Ovary (tissue), 9 donors: Measurements from ENCODE around the gene TNFRSF1B. TPM values are rescaled to one million over a fixed set of nuclear protein-coding genes. Genes with fewer than 3 reads are reported as not detected.

Source experiments
- DNase-seq, 5 donors: peaks; one replicate each; pipeline ENCODE4 v3.0.0-alpha.2; 2019 to 2020
- H3K27ac ChIP-seq, 2 donors: fragments of 200-600 bp; one replicate each; pipeline versions ENCODE4 v1.5.1 to v1.8.0; 2019 to 2022
- H3K27me3 ChIP-seq: fragments of 200-600 bp; one replicate; pipeline ENCODE4 v1.8.0; 2022
- H3K36me3 ChIP-seq: fragments of 200-600 bp; sonication (generic); one replicate; pipeline ENCODE4 v1.5.1; 2019
- H3K4me1 ChIP-seq: one replicate; pipeline ENCODE4 v1.8.1; 2013; ENCODE audit warnings: mild to moderate bottlenecking, moderate library complexity; ENCODE audit not compliant: insufficient read depth
- H3K4me3 ChIP-seq: fragments of 200-600 bp; sonication (generic); one replicate; pipeline ENCODE4 v1.5.1; 2017
- H3K9me3 ChIP-seq, 2 donors: fragments of 200-600 bp in 1 of 2; sonication (generic) in 1 of 2; one replicate each; pipeline versions ENCODE4 v1.5.1 to v1.8.1; 2013 to 2019; ENCODE audit warnings: mild to moderate bottlenecking in 1 of 2, moderate library complexity in 1 of 2
- EP300 ChIP-seq: sonication (generic); formaldehyde crosslinking; IDR thresholded peaks from one replicate; pipeline ENCODE4 v1.6.1; 2017; ENCODE audit warnings: antibody characterized with exemption
- POLR2A ChIP-seq: fragments of 450-650 bp; IDR thresholded peaks from one replicate; pipeline ENCODE4 v1.6.1; 2017; ENCODE audit warnings: antibody characterized with exemption, mild to moderate bottlenecking, moderate library complexity
- WGBS, 3 donors: extraction: QIAGEN DNeasy Blood & Tissue Kit in 1 of 3; methylation state at CpG; one replicate each; pipeline versions ENCODE4 v1.1.5 to v1.1.7; 2013 to 2017; 5-methylcytosine and 5-hydroxymethylcytosine counted together
- intact Hi-C, 4 donors: fragments of 100-400 bp; cut with DNase I; formaldehyde crosslinking; loops; one replicate each; pipeline versions ENCODE4 v1.11.0 to v1.15.1; 2022 to 2023
- polyA plus RNA-seq, 2 donors: library from polyadenylated mRNA; stranded (reverse); fragments of 200-250 nt in 1 of 2; fragments of 350-450 nt in 1 of 2; fragmentation: Illumina TruSeq in 1 of 2; extraction: RNeasy Lipid Tissue Mini Kit (QIAGEN cat#74804) in 1 of 2; gene quantifications; one replicate each; pipeline ENCODE4 v1.2.3, GENCODE V29; 2013 to 2014
- total RNA-seq, 7 donors: library from RNA; depleted of rRNA in 2 of 7; stranded (reverse); fragments of >200 nt in 2 of 7; fragmentation: NEBNext Ultra II Directional in 3 of 7; extraction: Animal tissue kit (Norgen Biotek cat#: 25700) in 3 of 7; gene quantifications; one replicate each; pipeline versions ENCODE4 v1.1.0 to v1.2.4, GENCODE V29; 2016 to 2023
- TF ChIP-seq, protein P1 (sequence below), 3 donors: fragments of 450-650 bp in 2 of 3; fragments of 200-600 bp in 1 of 3; IDR thresholded peaks; one replicate each; pipeline versions ENCODE4 v1.5.1 to v1.8.0; 2016 to 2022; ENCODE audit warnings: antibody characterized with exemption in 3 of 3, mild to moderate bottlenecking in 1 of 3
- donor health status: DM: no; HTN: no; CAD: no; lungs with moderate emphysema.
- donor health status: DM: no; HTN: no; CAD: no.
- donor health status: Bipolar disorder and iron deficiency.
- donor health status: DM: yes; HTN: yes; CAD: no.
- donor health status: DM: no; HTN: no; CAD: no.
- donor health status: DM: yes; HTN: yes; CAD: no.

The TNFRSF1B gene
- total and polyA plus RNA-seq, 9 donors: 10.3 to 27.6 (median 18.7) TPM

DNA sequence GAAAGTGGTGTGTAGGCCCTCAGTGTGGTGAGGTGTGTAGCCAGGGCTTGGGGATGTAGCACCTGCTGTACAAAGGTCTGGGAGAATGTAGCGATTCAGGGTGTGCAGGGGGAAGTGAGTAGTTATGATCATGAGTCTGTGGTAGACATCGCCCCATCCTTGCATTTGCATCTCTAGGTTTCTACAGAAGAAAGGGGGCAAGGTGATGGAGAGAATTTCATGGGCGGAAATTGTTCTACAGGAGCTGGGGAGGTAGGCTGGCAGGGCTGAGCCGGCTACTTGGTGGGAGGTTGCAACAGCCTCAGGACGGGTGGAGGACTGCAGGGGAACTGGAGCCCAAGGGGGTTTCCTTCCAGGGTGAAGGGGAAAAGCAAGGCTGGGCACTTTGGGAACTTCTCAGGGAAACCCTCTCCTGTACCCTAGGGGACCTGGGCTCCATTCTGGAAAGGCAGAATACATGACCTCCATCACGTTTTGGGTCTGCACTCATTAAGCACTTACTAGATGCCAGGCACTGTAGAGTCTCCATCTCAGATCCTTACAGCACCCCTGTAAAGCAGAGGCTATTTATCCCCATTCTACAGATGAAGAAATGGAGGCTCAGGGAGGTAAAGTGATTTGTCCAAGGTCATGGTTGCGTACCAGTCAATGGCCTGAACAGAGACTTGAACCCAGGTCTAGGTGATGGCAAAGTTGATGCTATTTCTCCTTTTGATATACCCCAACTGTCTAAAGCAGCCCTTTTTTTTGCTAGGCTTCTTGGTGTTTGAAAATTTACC, 14.5 kb upstream of the TNFRSF1B start:
- 89 to 95% (median 92%) methylated on average over 7 of the region's 7 CpGs for whole genome bisulfite sequencing, 3 donors
- intact Hi-C loops: no loop called here
- TF ChIP-seq POLR2A: no peak
- TF ChIP-seq EP300: no peak
- TF ChIP-seq, protein P1, sequence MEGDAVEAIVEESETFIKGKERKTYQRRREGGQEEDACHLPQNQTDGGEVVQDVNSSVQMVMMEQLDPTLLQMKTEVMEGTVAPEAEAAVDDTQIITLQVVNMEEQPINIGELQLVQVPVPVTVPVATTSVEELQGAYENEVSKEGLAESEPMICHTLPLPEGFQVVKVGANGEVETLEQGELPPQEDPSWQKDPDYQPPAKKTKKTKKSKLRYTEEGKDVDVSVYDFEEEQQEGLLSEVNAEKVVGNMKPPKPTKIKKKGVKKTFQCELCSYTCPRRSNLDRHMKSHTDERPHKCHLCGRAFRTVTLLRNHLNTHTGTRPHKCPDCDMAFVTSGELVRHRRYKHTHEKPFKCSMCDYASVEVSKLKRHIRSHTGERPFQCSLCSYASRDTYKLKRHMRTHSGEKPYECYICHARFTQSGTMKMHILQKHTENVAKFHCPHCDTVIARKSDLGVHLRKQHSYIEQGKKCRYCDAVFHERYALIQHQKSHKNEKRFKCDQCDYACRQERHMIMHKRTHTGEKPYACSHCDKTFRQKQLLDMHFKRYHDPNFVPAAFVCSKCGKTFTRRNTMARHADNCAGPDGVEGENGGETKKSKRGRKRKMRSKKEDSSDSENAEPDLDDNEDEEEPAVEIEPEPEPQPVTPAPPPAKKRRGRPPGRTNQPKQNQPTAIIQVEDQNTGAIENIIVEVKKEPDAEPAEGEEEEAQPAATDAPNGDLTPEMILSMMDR (IDR thresholded peaks at IDR 0.05): no peak
- DNase-seq: no peak
- Histone ChIP-seq H3K9me3 (no peaks in the 10 kb centered on the region), H3K36me3 (no peaks in the 10 kb centered on the region), H3K27ac (no peak overlapping the region), H3K4me3 (no peak overlapping the region), H3K4me1 (no peaks in the 10 kb centered on the region), H3K27me3 (no peaks in the 10 kb centered on the region)

GRCh38 chr1:12153181-12153785, 13.5 kb upstream of the TNFRSF1B start:
- no peaks in the 10 kb centered on the region for H3K36me3 ChIP-seq
- no peak overlapping the region for H3K4me3 ChIP-seq
- no peaks in the 10 kb centered on the region for H3K27me3 ChIP-seq
- DNase-seq: no peak
- H3K4me1 ChIP-seq: no peaks in the 10 kb centered on the region
- WGBS, 3 donors: 73 to 74% (median 73%) methylated on average over 13 of the region's 13 CpGs
- intact Hi-C loops: no loop called here
- no peaks in the 10 kb centered on the region for H3K9me3 ChIP-seq
- TF ChIP-seq, protein P1 (IDR thresholded peaks at IDR 0.05): no peak
- no peak for TF ChIP-seq POLR2A
- no peak for TF ChIP-seq EP300
- no peak overlapping the region for H3K27ac ChIP-seq

DNA sequence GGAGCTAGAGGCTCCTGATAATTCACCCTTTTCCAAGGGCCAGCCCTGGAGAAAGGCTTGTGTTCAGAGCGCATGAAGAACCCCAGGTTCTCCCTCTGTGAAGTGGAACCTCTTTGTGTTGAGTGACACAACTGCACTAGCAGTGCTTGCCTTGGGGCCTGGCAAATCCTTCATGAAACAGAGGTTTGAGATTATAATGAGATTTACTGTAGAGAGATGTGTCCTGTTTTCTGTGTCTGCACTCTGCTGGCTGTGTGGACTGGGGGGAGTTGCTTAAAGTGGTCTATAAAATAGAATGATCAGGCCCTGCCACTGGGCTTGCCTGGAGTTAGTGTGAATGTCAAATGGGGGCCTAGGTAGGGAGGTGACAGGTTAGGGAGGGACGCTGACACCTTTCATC, 11.5 kb upstream of the TNFRSF1B start:
- H3K36me3 ChIP-seq: no peaks in the 10 kb centered on the region
- peaks cover 4% of the 10 kb centered on the region for H3K4me1 ChIP-seq
- no peaks in the 10 kb centered on the region for H3K9me3 ChIP-seq
- H3K27ac ChIP-seq: no peak overlapping the region
- intact Hi-C loops: no loop called here
- no peaks in the 10 kb centered on the region for H3K27me3 ChIP-seq
- whole genome bisulfite sequencing, 3 donors: 93 to 100% (median 98%) methylated on average over 2 of the region's 2 CpGs
- no peak for TF ChIP-seq POLR2A
- TF ChIP-seq, protein P1 (IDR thresholded peaks at IDR 0.05): no peak
- TF ChIP-seq EP300: no peak
- DNase-seq: no peak
- H3K4me3 ChIP-seq: no peak overlapping the region

DNA sequence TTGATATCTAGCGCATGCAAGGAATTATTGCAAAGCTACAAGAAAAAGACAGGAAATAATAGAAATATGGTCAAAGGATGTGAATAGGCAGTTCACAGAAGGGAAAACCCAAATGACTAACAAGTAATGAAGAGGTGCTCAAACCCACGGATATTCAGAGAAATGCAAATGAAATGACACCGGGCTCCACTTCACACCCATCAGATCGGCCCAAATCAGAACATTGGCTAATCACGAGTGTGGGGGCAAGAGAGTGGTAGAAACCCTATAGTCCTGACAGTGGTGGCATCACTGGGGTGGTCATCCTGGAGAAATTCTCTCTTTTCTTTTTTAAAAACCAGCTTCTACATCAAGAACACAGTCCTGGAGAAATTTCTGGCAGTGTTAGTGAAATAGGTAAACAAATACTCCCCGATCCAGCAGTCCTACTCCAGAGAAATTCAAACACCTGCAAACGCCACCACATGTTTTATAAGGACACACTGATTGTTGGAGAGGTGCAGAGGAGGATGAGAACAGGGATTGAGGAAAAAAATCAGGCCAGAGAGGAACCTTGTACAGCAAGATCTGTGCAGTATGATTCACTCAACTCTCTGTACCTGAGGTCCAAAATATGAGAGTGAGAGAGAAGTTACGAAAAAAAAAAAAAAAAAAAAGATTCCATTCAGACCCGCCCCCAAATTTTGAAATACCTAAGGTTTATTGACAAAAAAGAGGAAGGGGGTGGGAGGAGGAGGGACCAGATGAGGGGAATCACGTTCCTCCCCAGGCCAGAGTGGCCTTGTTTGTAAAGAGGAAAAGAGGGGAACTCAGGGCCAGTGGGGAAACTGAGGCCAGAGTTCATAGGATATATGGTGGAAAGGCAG, 9.2 kb upstream of the TNFRSF1B start:
- no peak for DNase-seq
- 38 to 59% (median 38%) methylated on average over 10 of the region's 10 CpGs for WGBS, 3 donors
- intact Hi-C loops: no loop called here
- Histone ChIP-seq H3K4me3 (no peak overlapping the region), H3K9me3 (no peaks in the 10 kb centered on the region), H3K4me1 (peaks cover 10% of the 10 kb centered on the region), H3K27me3 (no peaks in the 10 kb centered on the region), H3K36me3 (no peaks in the 10 kb centered on the region), H3K27ac (no peak overlapping the region)
- TF ChIP-seq POLR2A (no peak), EP300 (no peak)
- TF ChIP-seq, protein P1 (IDR thresholded peaks at IDR 0.05): no peak
